GM06990 (cell line): ENCODE data around the gene GOLGA6B.
"Not testable (repeated sequence)": the region's sequence is repeated elsewhere in the genome, so short reads cannot be mapped to it uniquely, and the experiment has no call there.

Source experiments
- DNase-seq: peaks from one replicate; pipeline ENCODE4 v3.0.0-alpha.2; 2011; ENCODE audit not compliant: insufficient read length; ENCODE audit errors: extremely low read depth
- H3K27me3 ChIP-seq: replicated peaks from 2 replicates; pipeline ENCODE4 v1.6.0; 2011; ENCODE audit warnings: low read length; ENCODE audit not compliant: control insufficient read depth, insufficient read depth
- H3K36me3 ChIP-seq: 2 replicates; pipeline ENCODE4 v1.5.1; 2011; ENCODE audit warnings: low read length; ENCODE audit not compliant: control insufficient read depth, insufficient read depth
- H3K4me3 ChIP-seq: replicated peaks from 2 replicates; pipeline ENCODE4 v1.5.1; 2011; ENCODE audit warnings: low read depth, mild to moderate bottlenecking, control low read depth, low read length
- CTCF ChIP-seq: IDR thresholded peaks from 2 replicates; pipeline ENCODE4 v1.5.1; 2011; ENCODE audit warnings: low read length, control low read depth, mild to moderate bottlenecking, inconsistent platforms; ENCODE audit not compliant: insufficient read depth, poor library complexity, severe bottlenecking

The GOLGA6B gene

DNA sequence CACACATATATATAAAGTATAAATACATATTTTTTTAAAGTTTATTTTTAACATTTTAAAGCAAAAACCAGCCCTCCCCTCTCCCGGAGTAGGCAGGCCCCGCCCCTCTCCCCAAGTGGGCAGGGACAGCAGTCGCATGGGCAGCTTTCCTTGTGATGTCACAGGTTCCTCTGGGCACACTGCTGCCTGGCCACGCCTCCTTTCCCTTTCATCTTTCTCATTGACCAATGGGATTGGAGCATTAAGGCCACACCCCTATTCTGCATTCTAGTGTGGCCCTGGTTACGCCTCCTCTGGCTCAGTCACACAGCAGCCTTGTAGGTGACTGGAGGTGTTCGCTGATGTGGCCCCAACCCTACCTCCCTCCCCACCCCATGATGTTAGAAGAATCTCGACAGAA, at the start of gene GOLGA6B:
Gene GOLGA6B (plus strand): TSS at position 301 of the 400 bp plus-strand sequence. CDS start 41 bp downstream, at position 342.
- not testable (repeated sequence) for H3K4me3 ChIP-seq, DNase-seq, H3K27me3 ChIP-seq, H3K36me3 ChIP-seq

GRCh38 chr15:72604794-72605193, 49.7 kb upstream of the GOLGA6B start:
- no peak for DNase-seq
- Histone ChIP-seq H3K27me3 (no peaks in the 10 kb centered on the region), H3K36me3 (no peaks in the 10 kb centered on the region), H3K4me3 (no peak overlapping the region)
- TF ChIP-seq CTCF, result no peak

- DNase-seq, H3K27me3 ChIP-seq, H3K4me3 ChIP-seq, H3K36me3 ChIP-seq: not testable (repeated sequence)
Measured at GRCh38 chr15:72608084-72608483, 46.4 kb upstream of the GOLGA6B start.

DNA sequence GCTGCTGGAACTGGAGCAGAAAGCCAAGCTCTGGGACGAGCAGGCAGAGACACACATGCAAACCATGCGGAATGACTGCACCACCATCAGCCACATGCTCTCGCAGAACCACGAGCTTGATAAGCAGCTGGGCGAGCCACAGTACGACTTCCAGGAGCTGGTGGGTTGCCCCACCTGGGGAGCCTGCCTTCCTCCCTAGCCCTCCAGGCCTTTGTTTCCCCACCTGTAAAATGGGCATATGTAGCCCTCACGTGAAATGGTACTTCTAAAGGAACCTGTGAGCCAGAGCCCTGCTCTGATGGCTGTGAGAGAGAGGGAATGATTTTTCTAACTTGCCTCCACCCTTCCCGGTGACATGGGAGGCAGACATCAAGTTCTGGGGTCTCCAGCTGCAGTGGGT, 44.6 kb upstream of the GOLGA6B start:
- DNase-seq, result no peak
- no peaks in the 10 kb centered on the region for H3K27me3 ChIP-seq
- TF ChIP-seq CTCF, result no peak
- H3K36me3 ChIP-seq, result no peaks in the 10 kb centered on the region
- no peak overlapping the region for H3K4me3 ChIP-seq

DNA sequence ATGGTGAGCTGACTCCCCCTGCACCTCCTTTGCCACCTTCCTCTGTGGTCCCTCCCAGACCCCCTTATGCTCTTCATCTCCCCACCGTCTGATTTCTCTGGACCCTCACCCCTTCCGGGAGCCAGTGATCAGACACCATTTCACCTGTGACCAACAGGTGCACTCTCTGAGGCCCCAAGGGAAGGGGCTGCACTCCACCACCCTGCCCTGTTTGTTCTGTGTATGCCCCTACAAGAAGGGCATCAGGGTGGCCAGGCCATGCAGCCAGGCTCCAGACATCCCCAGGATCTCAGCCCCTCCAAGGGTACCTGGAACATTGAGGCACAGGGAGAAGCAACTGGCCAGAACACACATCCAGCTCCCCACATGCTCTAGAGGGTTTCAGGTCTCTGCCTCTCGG, 42.2 kb upstream of the GOLGA6B start:
- not testable (repeated sequence) for H3K36me3 ChIP-seq, DNase-seq, H3K27me3 ChIP-seq, H3K4me3 ChIP-seq

- no peak for DNase-seq
Measured at GRCh38 chr15:72614810-72615532, 39.5 kb upstream of the GOLGA6B start.

More at GRCh38 chr15:72614810-72615532, 39.5 kb upstream of the GOLGA6B start:
- TF ChIP-seq CTCF, result no peak
- no peaks in the 10 kb centered on the region for H3K36me3 ChIP-seq
- no peak overlapping the region for H3K4me3 ChIP-seq
- no peaks in the 10 kb centered on the region for H3K27me3 ChIP-seq
